Activated CD8-positive, alpha-beta T cell treated with anti-CD3 and anti-CD28 coated beads for 36 hours (primary cell): ENCODE measurements around the gene PRKRIP1. TPM values are rescaled to one million over a fixed set of nuclear protein-coding genes. Genes with fewer than 3 reads are reported as not detected.

Experiments used
- ATAC-seq: fragments of 200-7000 bp; cut with Tn5 transposase; one replicate; pipeline ENCODE4 v1.10.0; 2021; ENCODE audit warnings: mild to moderate bottlenecking, moderate library complexity
- CTCF ChIA-PET: fragments of 350-600 bp; sonication (Branson Sonifier 250); formaldehyde crosslinking; loops from one replicate; lab custom pipeline; 2021; ENCODE audit warnings: antibody characterized with exemption; lab: Charles Lee
- POLR2A ChIA-PET: fragments of 350-600 bp; sonication (Branson Sonifier 250); formaldehyde crosslinking; loops from one replicate; lab custom pipeline; 2021; ENCODE audit warnings: antibody characterized with exemption; lab: Charles Lee
- DNase-seq: peaks from one replicate; pipeline ENCODE4 v3.0.0-alpha.2; 2020
- H3K27ac Mint-ChIP-seq: one replicate; pipeline ENCODE4 v1.8.0; 2021; ENCODE audit warnings: mild to moderate bottlenecking, mixed read lengths
- H3K27me3 Mint-ChIP-seq: one replicate; pipeline ENCODE4 v1.8.0; 2021; ENCODE audit warnings: mixed read lengths
- H3K36me3 Mint-ChIP-seq: one replicate; pipeline ENCODE4 v1.8.0; 2021; ENCODE audit warnings: low read depth, mixed read lengths
- H3K4me1 Mint-ChIP-seq: one replicate; pipeline ENCODE4 v1.8.0; 2021; ENCODE audit warnings: low read depth, mixed read lengths
- H3K4me3 Mint-ChIP-seq: one replicate; pipeline ENCODE4 v1.8.0; 2021; ENCODE audit warnings: mild to moderate bottlenecking, moderate library complexity, mixed read lengths
- H3K9me3 Mint-ChIP-seq: one replicate; pipeline ENCODE4 v1.8.0; 2021; ENCODE audit warnings: mixed read lengths
- CTCF ChIP-seq: fragments of 200-600 bp; IDR thresholded peaks from one replicate; pipeline ENCODE4 v1.8.0; 2022; ENCODE audit warnings: antibody characterized with exemption, mild to moderate bottlenecking
- intact Hi-C: fragments of 100-400 bp; cut with micrococcal nuclease; formaldehyde crosslinking; loops from one replicate; pipeline ENCODE4 v1.10.0; 2022
- total RNA-seq, 2 experiments: library from RNA; stranded (reverse); gene quantifications; one replicate each; pipeline ENCODE4 v1.2.3, GENCODE V29; 2021

Gene PRKRIP1
- total RNA-seq, 2 experiments from 2014 or later = 29.8 to 33.6 TPM

- intact Hi-C loops = loop anchor here (10.0 kb wide), 1 partner anchor 172 kb away; the partner anchor contains the start of gene SH2B2
- no peak for TF ChIP-seq CTCF
- Mint-ChIP-seq H3K9me3 (no peaks in the 10 kb centered on the region), H3K27me3 (no peaks in the 10 kb centered on the region), H3K4me1 (peaks cover 4% of the 10 kb centered on the region), H3K4me3 (no peak overlapping the region), H3K27ac (no peak overlapping the region), H3K36me3 (peaks cover 2% of the 10 kb centered on the region)
- DNase-seq (no peak), ATAC-seq (no peak)
- POLR2A ChIA-PET = interaction anchor here (1.0 to 4.2 kb wide), 3 partner anchors 9 to 60 kb away, joined by 3 to 17 read pairs (median 4); partner anchors contain the start of genes ALKBH4 and LRWD1
- CTCF ChIA-PET = interaction anchor here (1.2 kb wide), 1 partner anchor 44 kb away, joined by 4 read pairs; no protein-coding TSS in a partner anchor
Observed at GRCh38 chr7:102456327-102456726, 60.2 kb downstream of the PRKRIP1 start.

DNA sequence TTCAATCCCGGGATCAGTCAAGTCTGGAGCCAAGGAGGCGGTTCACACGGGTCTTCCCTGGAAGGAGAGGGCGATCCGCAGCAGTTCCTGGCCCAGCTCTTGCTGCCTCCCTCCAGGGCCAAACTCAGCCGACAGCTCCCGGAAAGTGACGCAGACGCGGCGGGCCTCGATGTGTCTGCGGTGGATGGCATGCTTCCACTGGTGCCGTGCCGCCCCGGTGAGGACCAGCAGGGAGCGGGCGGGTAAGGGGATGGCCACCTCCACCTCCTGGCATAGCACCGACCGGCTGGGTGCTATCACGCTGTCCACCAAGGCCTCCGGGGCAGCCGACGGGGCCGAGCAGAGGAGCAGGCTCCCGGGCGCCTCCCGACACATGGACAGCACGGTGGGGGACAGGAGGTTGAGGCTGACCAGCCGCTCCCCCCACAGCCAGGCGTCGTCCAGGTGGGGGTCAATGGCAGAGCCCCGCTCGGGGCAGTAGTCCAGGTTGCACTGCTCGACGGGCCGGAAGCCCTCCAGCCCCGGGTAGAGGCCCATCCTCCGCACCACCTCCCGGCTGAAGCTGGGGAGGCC, 61.3 kb downstream of the PRKRIP1 start:
- DNase-seq (no peak), ATAC-seq (no peak)
- no peaks in the 10 kb centered on the region for H3K27me3 Mint-ChIP-seq
- ChIA-PET POLR2A (interaction anchor here (0.9 kb wide), 1 partner anchor 10 kb away, joined by 3 read pairs; no protein-coding TSS in a partner anchor), CTCF (interaction anchor here (1.2 kb wide), 1 partner anchor 13 kb away, joined by 3 read pairs; no protein-coding TSS in a partner anchor)
- no peaks in the 10 kb centered on the region for H3K9me3 Mint-ChIP-seq
- no peak overlapping the region for H3K4me3 Mint-ChIP-seq
- H3K4me1 Mint-ChIP-seq = peaks cover 7% of the 10 kb centered on the region
- peaks cover 2% of the 10 kb centered on the region for H3K36me3 Mint-ChIP-seq
- intact Hi-C loops = loop anchor here (10.0 kb wide), 1 partner anchor 173 kb away; the partner anchor contains the start of gene SH2B2
- H3K27ac Mint-ChIP-seq = no peak overlapping the region
- TF ChIP-seq CTCF = no peak

DNA sequence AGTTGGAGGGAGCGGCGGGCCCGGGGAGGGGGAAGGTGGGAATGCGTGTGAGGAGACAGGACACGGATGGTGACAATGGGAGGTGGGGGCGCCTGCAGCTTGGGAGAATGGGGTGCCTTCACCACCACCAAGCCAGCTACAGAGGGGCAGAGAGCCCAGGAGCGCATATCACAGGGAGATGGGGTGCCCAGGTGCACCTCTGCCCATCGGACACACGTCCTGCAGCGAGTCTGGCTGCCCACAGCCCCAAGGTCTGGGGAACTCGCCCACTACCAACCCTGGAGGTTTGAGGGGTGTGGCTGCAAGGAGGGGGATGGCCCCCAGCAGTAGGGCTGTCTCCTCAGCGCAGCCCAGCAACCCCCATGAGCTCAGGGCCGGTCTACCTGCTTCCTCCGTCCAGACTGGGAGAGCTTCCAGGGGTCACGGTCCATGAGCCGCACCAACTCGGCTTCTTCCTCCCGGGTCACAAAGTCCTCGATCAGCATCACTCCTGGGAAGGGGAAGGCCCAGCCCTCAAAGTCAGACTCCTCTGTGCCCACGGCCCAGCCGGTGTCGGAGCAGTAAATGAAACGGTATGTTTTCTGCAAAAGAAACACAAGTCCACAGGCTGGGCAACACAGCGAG, 63.2 kb downstream of the PRKRIP1 start:
- intact Hi-C loops = loop anchor here (10.0 kb wide), 1 partner anchor 175 kb away; the partner anchor contains the start of gene SH2B2
- Mint-ChIP-seq H3K27me3 (no peaks in the 10 kb centered on the region), H3K9me3 (no peaks in the 10 kb centered on the region), H3K4me3 (no peak overlapping the region), H3K4me1 (peaks cover 17% of the 10 kb centered on the region), H3K36me3 (peaks cover 4% of the 10 kb centered on the region), H3K27ac (no peak overlapping the region)
- ChIA-PET CTCF (no interaction called here), POLR2A (interaction anchor here (0.6 to 0.7 kb wide), 2 partner anchors 15 to 1486 kb away, joined by 3 read pairs; no protein-coding TSS in a partner anchor)
- TF ChIP-seq CTCF = no peak
- DNase-seq (no peak), ATAC-seq (no peak)

GRCh38 chr7:102460467-102460866, 64.3 kb downstream of the PRKRIP1 start:
- peaks cover 4% of the 10 kb centered on the region for H3K36me3 Mint-ChIP-seq

More at GRCh38 chr7:102460467-102460866, 64.3 kb downstream of the PRKRIP1 start:
- Mint-ChIP-seq H3K9me3 (no peaks in the 10 kb centered on the region), H3K4me3 (no peak overlapping the region), H3K27ac (no peak overlapping the region), H3K27me3 (no peaks in the 10 kb centered on the region), H3K4me1 (peaks cover 17% of the 10 kb centered on the region)
- no peak for TF ChIP-seq CTCF
- intact Hi-C loops = loop anchor here (5.0 kb wide), 1 partner anchor 48 kb away; no protein-coding TSS in a partner anchor
- ATAC-seq (no peak), DNase-seq (no peak)
- ChIA-PET POLR2A (no interaction called here), CTCF (interaction anchor here (0.8 kb wide), 1 partner anchor 48 kb away, joined by 3 read pairs; no protein-coding TSS in a partner anchor)
